ENCODE measurements around the gene TTR.

- TF ChIP-seq POLR2A (IDR thresholded peaks at IDR 0.05; ENCODE audit: low read length) (no peak), GATA1 (IDR thresholded peaks at IDR 0.05; ENCODE audit: low read depth, low read length) (no peak)
These were observed 37.9 kb upstream of the TTR start for GRCh38 chr18:31553800-31554199.

Data from erythroblast (primary cell).